GM21717 (cell line): ENCODE measurements around the gene RER1.

ENCODE experiments used
- ATAC-seq: cut with Tn5 transposase; IDR thresholded peaks from one replicate; pipeline ENCODE4 v1.9.1; 2021; ENCODE audit warnings: mild to moderate bottlenecking, moderate library complexity; ENCODE audit not compliant: unreplicated experiment

RER1 gene

DNA sequence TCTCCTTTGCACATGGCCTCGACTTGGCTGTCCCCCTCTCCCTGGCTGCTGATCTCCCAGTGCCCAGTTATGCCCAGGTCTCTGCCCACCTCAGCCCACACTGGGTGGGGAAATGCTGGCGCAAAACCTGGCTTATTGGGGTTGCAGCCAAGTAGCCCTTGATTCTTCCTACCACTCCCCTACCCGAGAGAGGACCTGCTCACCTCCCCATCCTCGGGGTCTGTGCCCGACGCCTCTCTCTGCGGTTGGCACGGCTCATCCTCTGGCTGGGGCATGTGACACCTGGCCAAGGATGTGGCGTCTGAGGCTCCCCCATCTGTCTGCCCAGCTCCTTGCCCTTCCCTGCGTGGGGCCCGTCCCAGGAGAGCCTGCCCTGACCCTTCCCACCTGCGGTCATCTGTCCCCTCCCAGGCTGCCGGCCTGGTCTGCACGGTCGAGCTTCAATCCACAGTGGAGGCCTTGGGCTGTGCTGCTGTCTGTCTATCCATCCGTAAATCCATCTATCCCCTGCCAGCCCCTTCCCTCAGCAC lies 27.2 kb downstream of the RER1 start:
- no peak for ATAC-seq

- no peak for ATAC-seq
Observed at GRCh38 chr1:2419416-2419815, 27.8 kb downstream of the RER1 start.

DNA sequence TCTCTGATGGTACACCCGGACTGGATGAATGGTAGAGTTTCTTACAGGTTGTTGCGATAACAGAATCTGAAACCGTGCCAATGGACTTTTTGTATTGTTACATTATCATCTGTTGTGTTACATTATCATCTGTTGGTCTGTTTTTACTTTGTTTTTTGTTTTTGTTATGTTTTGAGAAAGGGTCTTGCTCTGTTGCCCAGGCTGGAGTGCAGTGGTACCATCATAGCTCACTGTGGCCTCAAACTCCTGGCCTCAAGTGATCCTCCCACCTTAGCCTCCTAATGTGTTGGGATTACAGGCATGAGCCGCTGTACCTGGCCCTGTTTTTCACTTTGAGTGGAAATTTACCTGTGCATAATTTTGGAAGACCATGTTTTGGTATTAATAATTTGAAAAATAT lies 30.9 kb downstream of the RER1 start:
- no peak for ATAC-seq

GRCh38 chr1:2425892-2426291 lies 34.3 kb downstream of the RER1 start:
- ATAC-seq: no peak

GRCh38 chr1:2426540-2426939 lies 34.9 kb downstream of the RER1 start:
- ATAC-seq: no peak

DNA sequence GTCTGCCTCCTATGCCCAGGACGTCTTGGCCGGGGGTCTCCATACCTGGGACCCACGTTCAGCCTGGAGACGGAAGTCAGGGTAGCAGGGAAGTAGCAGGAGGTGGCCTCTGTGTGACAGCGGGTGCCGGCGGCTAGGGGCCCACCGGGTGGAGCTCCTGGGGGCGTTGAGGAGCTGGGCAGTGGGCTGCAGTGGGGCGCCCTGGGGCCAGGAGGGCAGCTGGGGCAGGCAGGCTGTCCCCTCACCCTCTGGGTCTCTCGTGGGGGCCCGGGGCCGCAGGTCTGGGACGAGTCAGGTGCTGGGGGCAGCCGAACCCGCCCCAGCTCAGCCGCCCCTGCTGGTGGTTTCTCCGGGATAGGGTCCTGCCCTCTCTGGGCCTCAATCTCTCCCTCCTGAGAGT lies 35.4 kb downstream of the RER1 start:
- no peak for ATAC-seq

DNA sequence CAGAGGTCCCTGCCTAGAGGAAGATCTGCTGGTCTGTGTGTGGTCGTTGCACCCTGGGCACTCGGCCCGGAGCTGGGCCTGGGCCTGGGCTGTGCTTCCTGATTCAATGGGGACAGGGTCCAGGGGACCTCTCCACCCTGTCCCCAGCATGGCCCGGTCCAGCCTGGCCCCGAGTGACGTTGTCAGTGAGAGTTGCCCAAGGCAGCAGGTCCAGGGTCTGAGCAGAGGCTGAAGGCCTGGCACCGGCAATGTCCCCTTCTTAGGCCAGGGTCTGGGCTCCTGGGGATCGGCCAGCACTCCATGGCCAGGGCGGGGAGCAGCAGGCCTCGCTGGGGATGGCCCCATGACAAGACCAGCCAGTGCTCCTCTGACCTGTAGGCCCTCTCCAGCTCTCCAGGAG lies 36.3 kb downstream of the RER1 start:
- no peak for ATAC-seq

DNA sequence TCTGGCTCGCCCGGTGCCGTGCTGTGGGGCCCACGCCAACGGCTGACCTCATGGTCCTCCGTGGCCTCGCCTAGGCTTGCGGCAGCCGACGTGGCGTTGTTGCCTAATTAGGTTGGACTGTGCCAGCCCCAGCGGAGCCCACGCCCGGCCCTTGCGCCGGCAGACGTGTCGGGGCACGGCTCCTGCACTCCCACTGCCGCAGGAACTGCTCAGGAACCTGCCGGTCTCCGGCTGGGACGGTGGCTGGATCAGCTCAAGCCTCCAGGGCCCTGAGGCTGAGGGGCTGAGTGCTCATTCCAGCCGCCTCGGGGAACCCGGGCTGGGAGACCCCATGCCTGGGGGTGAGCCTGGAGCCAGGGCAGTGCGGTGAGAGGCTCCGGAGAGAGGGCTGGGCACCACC lies 36.8 kb downstream of the RER1 start:
- no peak for ATAC-seq

DNA sequence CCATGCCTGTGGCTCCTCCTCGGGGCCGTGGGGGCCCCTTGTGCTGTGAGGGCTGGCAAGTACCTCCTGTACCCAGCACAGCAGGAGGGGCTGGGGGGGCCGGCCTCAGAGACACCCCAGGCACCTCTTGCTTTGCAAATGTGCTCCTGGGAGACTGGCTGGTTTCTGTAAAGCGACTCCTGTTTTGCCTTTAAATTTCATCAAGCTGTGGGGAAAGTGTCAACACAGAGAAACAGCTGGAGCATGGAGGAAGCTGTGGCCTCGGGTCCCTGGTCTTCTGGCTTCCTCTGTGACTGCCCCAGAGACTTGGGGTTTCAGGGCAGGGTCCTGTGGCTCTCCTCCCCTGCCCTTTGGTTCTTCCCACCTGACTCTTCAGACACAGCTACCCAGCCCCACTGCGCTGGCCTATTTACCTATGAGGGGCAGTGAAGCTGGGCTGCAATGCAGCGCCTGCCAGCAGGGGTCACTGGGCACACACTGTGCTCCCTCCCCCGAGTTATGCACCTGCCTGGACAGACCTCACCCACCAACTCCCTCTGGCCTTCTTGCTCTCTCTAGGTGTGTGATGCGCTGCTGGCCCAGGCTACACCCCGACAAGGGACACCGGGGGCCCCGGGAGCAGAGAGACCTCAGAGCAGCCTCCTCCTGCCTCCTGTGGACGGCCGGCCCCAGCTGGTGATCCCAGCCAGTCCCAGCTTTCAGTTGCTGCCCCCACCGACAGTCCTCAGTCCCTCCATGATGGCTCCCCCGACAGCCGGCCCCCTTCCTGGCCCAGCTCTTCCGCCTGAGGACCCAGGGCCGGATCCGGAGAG lies 38.3 kb downstream of the RER1 start:
- ATAC-seq: no peak

- no peak for ATAC-seq
Observed at GRCh38 chr1:2430592-2430973, 38.9 kb downstream of the RER1 start.

- ATAC-seq: no peak
Observed at GRCh38 chr1:2431103-2431502, 39.5 kb downstream of the RER1 start.

DNA sequence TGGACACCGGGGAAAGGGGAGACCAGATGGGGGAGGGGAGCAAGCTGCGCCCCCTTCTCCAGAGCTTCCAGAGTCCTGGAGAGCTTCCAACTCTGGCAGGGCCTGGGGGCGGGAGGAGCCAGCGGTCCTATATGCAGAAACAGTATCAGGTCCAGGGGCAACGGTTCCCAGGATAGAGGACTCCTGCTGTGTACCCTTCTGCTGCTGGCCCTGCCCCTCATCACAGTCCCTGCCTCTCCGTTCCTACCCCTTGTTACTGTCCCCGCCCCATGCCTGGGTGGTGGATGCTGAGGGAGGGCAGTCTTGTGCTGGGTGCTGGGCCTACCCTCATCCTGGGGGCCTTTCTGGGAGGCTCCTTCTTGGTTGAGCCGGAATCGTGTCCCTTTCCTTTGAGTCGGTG lies 39.9 kb downstream of the RER1 start:
- no peak for ATAC-seq

DNA sequence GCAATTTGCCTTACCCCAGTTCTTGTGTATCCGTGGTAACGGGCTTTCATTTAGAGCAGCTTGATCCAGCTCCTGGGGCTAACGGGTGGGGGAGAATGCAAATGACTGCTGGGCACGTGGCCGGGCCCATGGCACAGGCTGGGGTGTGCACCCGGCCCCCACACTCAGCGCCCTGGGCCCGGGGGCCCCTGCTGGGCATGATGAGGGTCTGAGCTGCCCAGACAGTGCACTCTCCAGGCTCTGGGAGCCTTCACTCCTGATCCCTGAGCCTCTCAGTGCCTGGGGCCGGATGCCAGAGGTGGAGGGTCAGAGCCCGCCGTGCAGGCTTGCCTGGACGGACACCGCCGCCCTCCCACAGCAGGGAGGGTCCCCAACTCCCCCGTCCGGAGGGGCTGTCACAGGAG lies 40.8 kb downstream of the RER1 start:
- ATAC-seq: no peak

- ATAC-seq: no peak
Observed at GRCh38 chr1:2433196-2433595, 41.6 kb downstream of the RER1 start.

DNA sequence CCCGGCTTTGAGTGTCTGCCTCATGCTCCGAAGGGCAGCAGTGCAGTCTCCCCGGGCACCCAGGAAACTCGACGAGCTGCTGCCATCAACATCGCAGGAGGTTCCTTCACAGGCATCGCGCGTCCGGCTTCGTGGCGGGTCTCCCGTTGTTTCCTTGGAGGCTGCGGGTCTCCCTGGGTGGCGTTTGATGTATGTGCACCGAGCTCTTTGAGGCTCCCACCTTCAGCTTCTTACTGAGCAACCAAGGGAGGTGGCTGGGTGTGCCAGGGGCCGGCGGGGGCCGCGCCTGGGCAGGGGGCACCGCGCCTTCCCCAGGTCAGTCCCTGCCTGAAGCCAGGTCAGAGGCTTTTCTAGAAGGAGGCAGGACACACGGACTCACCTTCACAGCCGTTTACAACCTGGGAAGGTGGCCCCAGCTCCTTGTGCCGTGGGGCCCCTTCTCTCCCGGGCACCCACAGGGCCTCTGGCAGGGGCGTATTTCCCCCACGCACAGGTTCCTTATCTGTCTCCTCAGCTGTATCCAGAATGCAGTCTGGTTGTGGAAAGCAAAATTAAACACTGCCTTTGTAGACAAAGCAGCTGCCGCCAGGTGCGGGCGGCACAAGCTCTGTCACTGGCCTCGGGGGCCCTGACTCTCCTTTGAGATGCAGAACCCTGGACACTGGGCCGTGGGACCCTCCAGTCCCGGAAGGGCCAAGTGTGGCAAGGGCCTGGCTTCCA lies 42.5 kb downstream of the RER1 start:
- ATAC-seq: no peak

DNA sequence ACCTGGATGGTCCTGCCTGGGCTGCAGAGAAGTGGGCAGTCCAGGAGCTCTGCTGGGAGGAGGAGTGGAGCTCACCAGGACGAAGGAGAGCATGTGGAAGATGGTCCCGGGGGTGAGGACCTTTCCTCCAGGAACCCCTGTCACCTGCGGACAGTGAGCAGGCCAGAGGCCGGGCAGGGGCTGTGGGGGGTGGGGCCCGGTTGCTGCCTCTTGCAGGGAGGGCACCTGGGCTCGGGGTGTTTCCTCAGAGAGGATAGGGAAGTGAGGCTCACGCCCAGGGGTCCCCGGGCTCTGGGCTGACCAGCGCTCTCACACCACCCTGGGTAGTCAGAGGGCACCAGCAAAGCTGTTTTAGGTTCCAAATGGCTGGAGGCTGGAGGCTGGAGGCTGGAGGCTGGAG lies 43.5 kb downstream of the RER1 start:
- ATAC-seq: no peak

- no peak for ATAC-seq
Observed at GRCh38 chr1:2435746-2436355, 44.2 kb downstream of the RER1 start.

DNA sequence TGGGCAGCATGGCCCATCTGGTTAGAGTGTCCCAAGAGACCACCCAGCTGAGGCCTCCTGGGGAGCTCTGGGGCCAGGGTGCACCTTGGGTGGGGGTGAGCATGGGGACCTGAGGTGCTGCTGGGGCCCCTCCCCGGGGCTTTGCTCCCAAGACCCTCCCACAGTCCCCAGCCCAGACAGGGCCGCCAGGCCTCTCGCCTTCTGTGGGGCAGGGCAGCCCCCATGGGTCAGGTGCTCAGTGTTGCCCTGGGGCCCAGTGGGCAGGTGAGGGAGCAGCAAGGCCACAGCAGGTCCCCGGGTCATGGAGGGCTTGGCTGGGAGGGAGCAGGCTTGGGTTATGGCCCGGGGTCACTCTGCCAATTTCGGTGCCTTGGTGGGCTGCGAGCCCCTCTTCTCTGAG lies 45.2 kb downstream of the RER1 start:
- no peak for ATAC-seq

GRCh38 chr1:2437617-2438016 lies 46.0 kb downstream of the RER1 start:
- no peak for ATAC-seq

GRCh38 chr1:2438038-2438437 lies 46.4 kb downstream of the RER1 start:
- no peak for ATAC-seq

- ATAC-seq: no peak
Observed at GRCh38 chr1:2438641-2439040, 47.0 kb downstream of the RER1 start.

DNA sequence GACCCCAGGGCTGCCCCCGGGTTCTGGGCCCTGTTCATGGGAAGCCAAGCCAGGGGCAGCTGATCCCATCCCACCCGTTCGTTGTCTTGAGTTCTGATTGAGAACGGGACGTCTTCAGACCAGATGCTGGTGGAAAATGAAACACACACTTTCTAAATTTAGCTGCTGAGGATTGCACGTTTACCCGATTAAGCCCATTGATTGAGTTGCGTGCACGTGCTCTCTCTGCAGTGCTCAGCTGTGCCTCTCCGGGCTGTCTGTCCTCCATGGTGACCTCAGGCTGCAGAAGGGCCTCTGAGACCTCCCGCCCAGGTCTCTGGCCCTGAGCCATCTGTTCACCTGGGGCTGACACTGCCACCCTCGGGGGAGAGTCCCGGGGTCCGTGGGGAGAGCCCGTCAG lies 47.7 kb downstream of the RER1 start:
- ATAC-seq: no peak
